ENCODE measurements around the gene RCBTB2.

RCBTB2 gene

DNA sequence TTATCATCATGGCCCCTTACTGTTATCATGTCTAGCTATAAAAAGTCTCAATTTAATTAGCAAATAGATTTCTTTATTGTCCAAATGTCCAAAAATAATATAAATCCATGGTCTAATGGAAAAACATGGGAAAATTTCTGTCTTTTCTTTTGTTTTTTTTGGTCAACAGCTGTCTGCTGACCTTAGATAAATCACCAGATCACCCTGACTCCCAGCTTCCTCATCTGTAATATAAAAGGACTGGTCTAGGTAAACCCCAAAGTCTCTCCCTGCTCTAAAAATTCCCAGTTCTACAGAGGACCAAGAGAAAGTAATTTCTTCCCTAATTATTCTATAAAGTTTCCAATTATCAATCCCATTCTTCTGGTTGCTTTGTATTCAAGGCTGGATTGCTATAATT, 30.7 kb upstream of the RCBTB2 start:
- peak; percentile 47 to 57 (median 56) for DNase-seq

- no peak for DNase-seq
Measured at GRCh38 chr13:48562296-48563066, 29.6 kb upstream of the RCBTB2 start.

GRCh38 chr13:48561466-48562235, 28.8 kb upstream of the RCBTB2 start:
- peak; percentile 61 to 72 (median 64) for DNase-seq

DNA sequence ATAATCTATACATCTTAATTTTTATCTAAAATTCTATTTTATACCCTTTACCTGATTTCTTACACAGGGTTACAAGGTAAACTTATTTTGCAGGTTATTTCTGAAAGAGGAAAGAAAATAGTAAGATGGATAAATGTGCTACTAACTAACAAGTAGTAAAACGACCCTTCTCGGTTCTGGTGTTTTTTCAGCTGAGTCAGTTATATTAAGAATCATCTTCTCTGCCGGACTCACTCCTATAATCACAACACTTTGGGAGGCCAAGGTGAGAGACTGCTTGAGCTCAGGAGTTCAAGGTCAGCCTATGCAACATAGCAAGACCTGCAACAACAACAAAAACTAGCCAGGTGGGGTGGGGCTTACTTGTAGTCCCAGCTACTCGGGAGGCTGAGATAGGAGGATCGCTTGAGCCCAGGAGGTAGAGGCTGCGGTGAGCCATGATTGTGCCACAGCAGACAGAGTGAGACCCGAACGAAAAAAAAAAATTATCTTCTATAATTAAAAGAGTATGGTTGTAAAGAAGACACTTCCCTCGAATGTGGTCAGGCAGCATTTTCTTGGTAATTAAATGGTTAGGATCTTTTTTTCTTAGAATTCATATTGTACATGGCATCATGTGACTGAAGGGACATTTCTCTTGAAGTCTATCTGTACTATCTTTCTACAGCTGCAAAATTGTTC, 27.9 kb upstream of the RCBTB2 start:
- DNase-seq: no peak

- peak; percentile 40 to 76 (median 46) for DNase-seq
Measured at GRCh38 chr13:48559638-48560320, 26.9 kb upstream of the RCBTB2 start.

DNA sequence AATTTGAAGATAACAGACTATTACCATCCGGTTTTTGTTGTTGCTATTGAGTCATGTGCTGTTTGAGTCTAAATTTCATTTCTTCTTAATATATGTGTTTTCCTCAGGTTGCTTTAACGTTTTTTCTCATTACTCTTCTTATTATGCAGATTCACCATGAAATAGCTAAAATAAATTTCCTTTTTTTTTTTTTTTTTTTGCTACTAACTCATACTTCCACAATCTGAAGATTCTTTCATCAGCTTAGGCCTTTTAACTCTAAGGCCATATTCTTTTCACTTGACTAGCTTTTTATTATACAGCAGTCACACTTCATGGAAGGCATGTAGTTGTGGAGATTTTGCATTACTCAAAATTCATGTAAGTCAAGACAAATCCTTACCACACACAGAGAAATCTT, 23.9 kb upstream of the RCBTB2 start:
- DNase-seq: peak in 1 of 3 donors; percentile 50

GRCh38 chr13:48555441-48555840, 22.6 kb upstream of the RCBTB2 start:
- DNase-seq: no peak

- DNase-seq: no peak
Measured at GRCh38 chr13:48551329-48551728, 18.4 kb upstream of the RCBTB2 start.

GRCh38 chr13:48549658-48550057, 16.8 kb upstream of the RCBTB2 start:
- DNase-seq: peak in 1 of 3 donors; percentile 46

DNA sequence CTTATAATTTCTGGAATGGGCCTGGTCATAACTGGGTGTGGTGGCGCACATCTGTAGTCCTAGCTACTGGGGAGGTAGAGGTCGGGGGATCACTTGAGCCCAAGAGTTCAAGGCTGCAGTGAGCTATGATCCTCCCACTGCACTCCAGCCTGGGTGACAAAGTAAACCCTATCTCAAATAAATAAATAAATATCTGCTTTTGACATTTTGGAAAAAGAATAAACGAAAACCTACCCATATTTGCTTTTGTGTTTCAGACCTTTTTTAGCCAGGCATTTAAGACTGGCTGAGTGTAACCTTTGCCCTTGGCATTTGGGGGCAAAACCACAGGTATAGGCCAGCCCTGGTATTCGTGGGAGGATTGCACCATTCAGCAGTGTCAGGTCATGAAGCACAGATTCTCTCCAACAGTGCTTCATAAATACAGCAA, 14.8 kb upstream of the RCBTB2 start:
- DNase-seq: no peak

- no peak for DNase-seq
Measured at GRCh38 chr13:48545608-48546007, 12.7 kb upstream of the RCBTB2 start.

- peak; percentile 64 to 74 (median 71) for DNase-seq
Measured at GRCh38 chr13:48542581-48543341, 9.9 kb upstream of the RCBTB2 start.

- DNase-seq: no peak
Measured at GRCh38 chr13:48542138-48542537, 9.3 kb upstream of the RCBTB2 start.

DNA sequence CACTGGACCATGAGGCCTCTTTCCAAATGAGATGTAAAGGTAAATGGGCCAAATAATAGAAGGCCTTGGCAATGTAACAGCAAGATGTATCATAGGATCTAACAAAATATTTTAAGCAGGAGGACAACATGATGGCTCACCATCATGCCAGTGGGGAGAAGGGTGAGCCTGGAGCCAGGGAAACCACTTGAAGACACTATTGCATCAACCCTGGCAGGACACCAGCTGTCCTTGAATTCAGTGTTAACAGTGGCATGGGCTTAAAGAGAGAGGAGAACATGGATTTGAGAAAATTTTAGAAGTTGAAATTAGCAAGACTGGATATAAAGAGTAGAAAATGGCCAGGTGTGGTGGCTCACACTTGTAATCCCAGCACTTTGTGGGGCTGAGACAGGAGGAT, 6.7 kb upstream of the RCBTB2 start:
- DNase-seq: peak in 2 of 3 donors; percentile 32 to 42

DNA sequence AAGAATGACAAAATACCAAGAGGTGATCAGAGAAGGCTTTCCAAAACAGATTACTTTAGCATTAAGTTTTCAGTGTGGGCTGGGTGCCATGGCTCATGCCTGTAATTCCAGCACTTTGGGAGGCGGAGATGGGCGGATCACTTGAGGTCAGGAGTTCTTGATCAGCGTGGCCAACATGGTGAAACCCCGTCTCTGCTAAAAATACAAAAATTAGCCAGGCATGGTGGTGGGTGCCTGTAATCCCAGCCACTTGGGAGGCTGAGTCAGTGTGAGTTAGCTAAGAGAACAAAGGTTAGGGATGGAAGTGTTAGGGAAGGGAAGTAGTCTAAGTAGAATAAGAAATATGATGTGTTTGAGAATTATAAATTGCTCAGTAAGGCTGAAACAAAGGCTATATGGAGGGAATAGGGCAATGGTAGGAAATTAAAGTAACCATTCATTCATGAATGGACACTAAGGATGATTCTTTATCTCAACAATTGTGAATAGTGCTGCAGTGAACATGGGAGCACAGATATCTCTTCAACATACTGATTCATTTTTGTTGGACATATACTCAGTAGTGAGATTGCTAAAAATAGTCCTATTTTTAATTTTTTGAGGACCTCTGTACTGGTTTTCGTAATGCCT, 3.9 kb upstream of the RCBTB2 start:
- peak; percentile 62 to 67 (median 63) for DNase-seq

DNA sequence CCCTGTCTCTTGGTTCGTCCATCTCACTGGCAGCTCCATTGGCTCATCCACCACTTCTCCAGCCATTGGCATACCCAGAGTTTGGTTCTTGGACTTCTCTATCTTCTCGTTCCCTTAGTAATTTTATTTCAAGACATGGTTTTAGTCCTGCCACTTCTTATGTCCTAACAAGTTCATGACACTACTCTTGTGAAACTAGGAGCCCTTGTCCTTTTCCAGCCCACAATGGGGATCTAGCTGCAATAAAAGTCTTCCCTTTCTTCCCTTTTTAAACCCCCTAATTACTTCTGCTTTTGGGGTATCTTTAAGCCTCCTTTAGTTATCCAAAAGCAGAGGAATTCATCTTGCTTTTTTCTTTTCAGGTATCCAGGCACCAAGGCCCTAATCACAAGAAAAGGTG, 2.9 kb upstream of the RCBTB2 start:
- peak; percentile 74 to 82 (median 81) for DNase-seq

DNA sequence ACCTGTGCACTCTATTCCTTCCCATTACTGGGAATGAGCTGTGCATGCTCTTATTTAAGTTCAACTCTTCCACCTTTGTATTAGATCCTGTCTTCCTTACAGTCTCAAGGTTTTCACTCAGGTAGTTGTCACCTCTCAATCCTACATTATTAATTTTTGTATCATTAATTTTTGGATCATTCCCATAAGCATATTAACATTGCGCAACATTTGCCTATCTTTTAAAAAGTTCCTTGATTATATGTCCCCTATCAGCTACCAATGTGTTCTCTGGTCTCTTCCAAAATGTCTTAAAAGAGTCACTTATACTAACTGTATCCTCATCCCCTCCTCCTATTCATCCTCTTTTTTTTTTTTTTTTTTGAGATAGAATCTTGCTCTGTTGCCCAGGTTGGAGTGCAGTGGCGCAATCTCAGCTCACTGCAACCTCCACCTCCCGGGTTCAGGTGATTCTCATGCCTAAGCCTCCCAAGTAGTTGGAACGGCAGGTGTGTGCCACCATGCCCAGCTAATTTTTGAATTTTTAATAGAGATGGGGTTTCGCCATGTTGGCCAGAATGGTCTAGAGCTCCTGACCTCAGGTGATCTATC, 2.1 kb upstream of the RCBTB2 start:
- DNase-seq: no peak

- DNase-seq: peak in 2 of 3 donors; percentile 19 to 27
Measured at GRCh38 chr13:48533961-48534600, 1.2 kb upstream of the RCBTB2 start.

DNA sequence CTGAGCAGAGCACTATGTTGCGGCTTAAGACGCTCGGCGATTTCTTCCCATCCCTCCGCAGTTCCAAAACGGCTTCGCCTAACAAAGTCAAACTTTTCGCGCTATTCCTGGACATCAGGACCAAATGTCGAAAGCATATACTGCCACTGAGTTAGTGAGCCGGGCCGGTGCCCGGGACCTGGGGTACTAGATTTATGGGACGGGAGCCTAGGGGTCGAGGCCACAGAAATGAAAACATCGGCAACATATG, 699 bp downstream of the RCBTB2 start:
- DNase-seq: peak in 2 of 3 donors; percentile 32 to 43

GRCh38 chr13:48531416-48532255, 1.2 kb downstream of the RCBTB2 start:
- no peak for DNase-seq
